Hematopoietic multipotent progenitor cell treated with erythropoietin and hydrocortisone succinate and interleukin-3 and kit ligand, for 6 days (in vitro differentiated cells): ENCODE measurements around the gene KRTAP12-1.

Experiments used
- DNase-seq: peaks from one replicate; pipeline ENCODE4 v3.0.0-alpha.2; 2015

Gene KRTAP12-1, protein sequence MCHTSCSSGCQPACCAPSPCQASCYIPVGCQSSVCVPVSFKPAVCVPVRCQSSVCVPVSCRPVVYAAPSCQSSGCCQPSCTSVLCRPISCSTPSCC

DNA sequence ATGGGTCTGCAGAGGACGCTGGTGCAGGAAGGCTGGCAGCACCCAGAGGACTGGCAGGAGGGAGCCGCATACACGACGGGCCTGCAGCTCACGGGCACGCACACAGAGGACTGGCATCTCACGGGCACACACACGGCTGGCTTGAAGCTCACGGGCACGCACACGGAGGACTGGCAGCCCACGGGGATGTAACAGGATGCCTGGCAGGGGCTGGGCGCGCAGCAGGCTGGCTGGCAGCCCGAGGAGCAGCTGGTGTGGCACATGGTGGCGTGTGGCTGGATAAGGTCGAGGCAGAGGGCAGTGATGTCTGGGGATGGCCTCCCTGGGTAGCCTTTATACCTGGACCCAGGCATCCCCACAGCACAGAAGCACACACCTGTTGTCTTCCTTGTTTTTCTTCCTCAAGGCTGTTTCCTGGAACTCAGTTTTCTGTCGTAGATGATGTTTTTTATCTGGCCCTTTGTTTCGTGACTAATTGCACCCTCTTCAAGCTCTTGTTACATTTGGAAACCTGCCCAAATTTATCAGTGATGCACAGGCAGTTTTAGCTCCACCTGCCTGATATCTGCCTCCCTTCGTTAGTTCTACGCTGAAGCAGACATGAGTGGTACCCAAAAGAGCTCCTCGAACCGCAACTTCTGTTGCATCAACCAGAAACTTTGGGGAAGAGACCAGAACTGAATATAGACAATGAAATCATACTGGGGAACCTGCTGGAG, at the start of gene KRTAP12-1:
KRTAP12-1 (minus strand) TSS at position 303 of the 719 bp plus-strand sequence; CDS start at position 263, 40 bp downstream.
- no peak for DNase-seq

DNA sequence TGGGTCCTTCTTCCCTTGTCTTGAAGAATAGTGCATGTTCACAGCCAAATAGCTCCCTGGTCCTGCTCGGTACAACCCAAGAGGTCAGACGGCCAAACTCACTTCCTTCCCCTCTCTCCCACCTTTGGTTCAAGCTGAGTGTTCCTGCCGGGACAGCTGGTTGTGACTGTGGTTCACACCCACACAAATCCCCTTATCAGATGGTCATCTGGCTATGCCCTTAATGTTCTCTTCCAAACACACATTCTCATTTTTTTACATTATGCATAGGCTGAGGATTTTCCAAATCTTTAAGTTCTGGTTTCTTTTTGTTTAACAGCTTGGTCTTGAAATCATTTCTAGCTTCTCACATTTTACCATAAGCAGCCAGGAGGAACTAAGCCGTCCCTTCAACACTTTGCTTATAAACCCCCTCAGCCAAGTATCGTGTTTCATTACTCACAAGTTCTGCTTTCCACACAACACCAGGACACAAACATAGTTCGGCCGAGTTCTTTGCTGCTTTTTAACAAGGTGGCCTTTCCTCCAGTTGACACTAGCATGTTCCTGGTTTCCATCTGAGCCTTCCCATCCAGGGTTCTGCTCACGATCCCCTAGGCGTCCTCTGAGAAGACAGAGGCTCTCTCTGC, 49.1 kb upstream of the KRTAP12-1 start:
- DNase-seq = no peak

DNA sequence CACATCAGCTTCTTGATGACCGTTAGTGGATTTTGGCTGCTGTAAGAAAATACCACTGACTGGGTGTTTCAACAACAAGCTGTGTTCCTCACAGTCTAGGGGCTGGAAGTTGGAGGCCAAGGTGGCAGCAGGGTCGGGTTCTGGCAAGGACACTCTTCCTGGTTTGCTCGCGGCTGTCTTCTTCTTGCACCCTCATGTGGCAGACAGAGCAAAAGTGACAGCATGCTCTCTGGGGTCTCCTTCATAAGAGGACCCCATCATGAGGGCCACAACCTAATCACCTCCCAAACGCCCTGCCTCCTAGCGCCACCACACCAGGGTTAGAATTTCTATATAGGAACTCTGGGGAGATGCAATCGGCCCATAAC, 48.0 kb upstream of the KRTAP12-1 start:
- no peak for DNase-seq

DNA sequence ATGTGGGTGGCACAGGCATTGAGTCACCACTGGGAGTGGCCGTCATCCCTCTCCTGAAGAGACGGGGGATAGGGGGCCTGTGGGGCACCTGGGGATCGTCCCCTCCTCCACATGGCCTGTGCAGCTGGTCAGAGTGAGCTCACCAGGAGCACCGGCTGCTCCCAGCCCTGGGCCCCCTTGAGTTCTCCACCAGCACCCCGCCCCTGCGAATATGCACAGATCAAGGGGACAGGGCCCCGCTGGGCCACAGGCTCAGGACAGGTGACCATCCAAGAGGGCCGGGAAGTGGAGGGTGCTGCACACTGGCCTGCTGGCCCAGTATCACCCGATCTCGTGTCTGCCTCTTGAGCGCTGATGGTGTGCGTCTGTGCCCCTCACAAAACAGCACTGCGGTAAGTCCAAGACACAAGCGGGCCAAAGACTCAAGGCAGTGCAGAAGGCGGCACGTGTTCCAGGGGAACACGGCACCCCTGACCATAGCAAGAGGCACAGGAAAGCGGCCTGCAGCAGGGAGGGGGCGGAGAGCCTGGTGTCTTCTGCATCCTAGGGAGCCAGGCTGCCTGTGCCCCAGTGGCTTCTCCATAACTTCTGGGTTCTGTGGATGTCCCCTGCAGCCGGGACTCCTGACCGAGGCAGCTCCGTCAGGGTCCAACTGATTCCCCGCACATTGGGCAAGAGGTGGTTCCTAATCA, 47.5 kb upstream of the KRTAP12-1 start:
- no peak for DNase-seq

DNA sequence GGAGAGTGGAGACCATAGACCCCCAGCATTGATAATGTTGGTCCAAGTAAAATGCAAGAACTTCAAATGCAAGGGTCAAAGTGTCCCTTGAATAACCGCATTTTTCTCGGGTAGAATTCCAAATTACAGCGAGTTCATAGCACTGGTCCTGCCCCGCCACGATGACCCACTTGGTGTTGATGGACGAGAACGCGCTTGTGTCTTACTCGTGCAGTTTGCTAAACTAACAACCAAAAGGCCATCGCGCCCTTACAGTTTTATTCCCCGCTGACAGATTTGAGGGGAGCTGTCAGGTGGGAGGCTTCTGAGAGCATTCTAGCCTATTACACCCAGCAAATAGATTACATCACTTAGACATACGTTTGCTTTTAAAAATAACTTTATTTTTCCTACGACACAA, 46.8 kb upstream of the KRTAP12-1 start:
- DNase-seq = no peak

DNA sequence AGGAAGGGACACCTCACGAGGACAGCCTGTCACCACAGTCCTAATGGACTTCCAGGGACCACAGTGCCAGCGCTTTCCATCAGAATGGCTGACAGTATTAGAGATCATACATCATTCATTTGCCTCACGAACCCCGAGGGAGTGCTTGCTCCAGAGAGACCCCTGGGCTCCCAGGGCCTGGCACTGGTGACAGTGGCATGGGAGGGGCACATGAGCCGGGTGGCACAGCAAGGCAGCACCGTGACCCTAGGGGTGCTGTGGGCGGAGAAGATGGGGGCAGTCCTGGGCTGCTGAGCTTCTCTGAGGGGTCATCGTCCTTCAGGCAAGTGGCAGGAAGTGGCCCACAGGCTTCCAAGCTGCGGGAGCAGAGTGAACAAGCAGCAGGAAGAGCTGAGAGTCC, 45.8 kb upstream of the KRTAP12-1 start:
- no peak for DNase-seq

DNA sequence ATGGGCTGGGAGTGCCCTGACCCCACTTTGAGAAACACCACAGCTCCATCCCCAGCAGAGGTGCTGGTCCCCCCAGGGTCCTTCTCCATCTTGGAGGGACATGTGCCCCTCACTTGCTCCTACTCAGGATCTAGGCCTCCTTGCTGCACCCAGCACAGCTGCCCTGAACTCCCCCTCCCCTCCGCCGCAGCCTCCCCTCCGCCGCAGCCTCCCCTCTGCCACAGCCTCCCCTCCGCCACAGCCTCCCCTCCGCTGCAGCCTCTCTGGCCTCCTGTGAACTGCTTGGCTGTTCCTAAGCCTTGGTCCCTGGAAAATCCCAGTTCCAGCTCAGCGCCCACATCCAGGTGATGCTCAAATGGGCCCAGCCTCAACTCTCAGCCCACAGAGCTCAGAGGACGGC, 45.4 kb upstream of the KRTAP12-1 start:
- no peak for DNase-seq

DNA sequence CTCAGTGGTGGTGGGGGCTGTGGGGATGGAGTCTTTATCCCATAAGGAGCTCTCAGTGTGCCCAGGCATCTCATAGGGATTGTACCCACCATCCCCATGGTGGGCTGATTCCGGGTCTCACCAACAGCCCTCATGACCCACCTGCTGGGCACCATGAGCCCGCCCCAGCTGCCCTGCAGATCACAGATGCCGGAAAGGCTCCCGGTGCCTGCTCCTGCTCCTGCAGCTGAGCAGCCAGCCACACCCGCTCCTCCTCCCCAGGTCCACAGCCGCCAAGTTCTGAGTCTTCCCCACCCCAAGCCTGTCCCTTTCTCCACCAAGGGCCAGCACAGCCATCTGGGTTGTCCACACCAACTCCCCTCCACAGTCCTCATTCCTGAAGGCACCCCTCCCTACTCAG, 44.9 kb upstream of the KRTAP12-1 start:
- no peak for DNase-seq

DNA sequence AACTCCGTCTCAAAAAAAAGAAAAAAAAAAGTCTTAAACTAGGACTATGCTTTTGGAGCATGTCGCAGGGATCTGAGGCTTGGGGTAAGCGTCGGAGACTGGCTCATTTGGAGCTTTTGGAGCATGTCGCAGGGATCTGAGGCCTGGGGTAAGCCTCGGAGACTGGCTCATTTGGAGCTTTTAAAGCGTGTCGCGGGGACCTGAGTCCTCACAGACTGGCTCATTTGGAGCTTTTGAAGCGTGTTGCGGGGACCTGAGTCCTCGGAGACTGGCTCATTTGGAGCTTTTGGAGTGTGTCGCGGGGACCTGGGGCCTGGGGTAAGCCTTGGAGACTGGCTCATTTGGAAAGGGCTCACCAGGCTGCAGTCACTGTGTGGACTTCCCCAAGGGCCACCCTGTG, 43.0 kb upstream of the KRTAP12-1 start:
- no peak for DNase-seq

DNA sequence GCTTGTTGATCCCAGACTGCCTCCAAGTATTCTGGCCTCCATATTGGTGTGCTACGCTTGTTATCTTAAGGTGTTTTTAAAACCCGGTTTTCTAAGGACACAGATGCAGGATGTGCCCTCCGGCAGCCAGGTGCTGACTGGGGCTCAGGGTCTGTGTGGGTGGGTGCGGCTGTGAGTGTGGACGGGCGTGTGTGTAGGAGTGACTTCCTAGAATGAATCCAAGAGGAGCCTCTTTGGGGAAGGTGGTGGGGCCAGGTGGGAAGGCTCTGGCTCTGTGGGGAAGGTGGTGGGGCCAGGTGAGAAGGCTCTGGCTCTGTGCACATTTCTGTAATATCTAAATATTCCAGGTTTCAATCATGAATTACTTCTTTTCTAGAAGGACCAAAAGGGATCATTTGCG, 42.2 kb upstream of the KRTAP12-1 start:
- DNase-seq = no peak

DNA sequence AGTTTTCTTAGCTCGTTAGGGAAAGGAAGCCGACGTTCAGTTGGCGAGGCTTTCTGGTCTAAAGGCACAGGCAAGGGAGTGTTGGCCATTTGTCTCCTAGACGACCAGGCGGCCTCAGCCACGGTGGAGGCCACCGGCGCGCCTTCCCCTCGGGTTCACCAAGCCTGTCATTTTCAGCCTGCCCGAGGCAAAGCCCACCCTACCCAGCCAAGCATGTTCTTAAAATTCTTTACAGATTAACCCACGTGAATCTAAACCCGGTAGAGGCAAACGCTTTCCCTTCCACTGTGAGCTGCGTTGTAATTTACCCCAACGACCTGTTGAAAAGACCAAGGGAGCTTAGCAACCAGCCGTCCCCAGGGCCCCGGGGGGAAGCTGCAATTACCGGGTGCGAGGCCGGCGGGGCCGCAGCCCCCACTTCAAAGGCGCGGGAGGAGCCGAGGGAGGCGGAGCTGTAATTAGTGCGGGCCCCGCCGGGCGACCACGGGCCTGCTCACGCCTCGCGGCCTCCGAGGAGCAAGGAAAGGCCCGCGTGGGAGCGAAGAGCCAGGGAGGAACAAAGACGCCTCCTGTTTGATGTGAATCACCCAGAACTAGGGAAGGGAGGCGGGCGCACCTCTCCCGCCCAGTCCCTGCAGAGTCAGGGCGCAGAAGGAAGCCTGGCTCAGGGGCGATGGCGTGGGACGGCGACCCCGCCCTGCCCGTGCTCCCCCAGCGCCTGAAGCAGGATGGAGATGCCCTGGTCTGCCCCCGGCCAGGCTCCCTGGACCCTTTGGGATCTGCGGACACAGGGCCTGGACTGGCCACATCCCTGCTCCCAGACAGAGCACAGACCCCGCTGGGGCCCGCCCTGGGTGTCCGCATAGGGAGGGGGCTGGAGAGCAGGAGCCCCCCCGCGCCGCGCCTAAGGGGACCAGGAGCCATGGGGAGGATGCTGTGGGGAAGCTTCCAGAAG, 41.5 kb upstream of the KRTAP12-1 start:
- DNase-seq = no peak

DNA sequence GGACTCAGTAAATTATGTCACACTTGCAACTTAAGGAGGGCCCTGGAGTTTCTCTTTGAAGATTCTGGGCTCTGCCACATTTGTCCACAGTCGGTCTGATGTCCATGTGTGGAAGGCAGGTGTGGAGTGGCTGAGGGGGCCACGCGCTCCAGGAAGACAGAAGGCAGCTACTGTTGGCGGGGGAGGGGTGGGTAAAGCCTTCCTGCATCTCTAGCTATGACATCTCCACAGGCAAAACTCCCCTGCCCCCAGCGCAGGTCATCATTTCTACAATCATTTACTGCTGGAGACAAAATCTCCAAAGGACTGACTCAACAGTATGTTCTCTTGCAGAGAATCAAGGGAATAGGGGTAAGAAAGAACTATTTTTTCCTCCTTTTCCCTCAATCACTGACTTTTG, 40.8 kb upstream of the KRTAP12-1 start:
- no peak for DNase-seq

DNA sequence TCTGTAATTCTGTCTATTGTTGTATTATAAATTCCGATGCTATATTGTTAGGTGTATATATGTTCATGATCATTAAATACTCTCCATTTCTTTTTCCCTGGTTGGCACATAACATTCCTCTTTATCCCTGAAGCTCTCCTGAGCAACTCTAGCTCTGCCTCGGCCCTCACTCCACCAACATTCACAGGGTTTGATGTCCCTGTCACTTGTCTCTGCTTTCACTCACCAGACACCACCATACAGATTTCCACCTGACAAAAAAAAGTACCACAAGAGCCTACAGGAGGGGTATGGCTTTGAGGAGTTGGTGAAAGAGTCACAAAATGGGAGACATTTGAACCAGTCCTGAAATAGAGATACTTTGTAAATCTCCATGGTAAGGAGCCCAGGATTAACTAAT, 38.2 kb upstream of the KRTAP12-1 start:
- DNase-seq = no peak

DNA sequence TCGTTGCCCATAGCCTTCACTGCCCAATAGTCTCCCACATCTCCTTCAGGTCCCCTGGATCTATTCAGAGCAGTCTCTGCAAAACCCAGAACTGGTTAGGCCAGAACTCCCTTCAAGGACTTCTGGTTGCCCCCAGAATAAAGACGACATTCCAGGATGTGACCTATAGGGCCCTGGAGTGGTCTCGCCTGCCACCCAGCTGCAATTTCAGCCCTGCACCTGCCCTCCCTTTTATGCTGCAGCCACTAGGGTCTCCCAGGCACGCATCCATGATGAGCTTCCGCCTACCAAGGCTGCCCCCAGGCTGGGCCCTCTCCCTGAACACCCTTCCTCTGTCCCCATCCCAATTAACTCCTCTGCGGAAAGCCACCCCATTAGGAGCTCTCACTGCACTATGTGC, 36.6 kb upstream of the KRTAP12-1 start:
- DNase-seq = no peak

DNA sequence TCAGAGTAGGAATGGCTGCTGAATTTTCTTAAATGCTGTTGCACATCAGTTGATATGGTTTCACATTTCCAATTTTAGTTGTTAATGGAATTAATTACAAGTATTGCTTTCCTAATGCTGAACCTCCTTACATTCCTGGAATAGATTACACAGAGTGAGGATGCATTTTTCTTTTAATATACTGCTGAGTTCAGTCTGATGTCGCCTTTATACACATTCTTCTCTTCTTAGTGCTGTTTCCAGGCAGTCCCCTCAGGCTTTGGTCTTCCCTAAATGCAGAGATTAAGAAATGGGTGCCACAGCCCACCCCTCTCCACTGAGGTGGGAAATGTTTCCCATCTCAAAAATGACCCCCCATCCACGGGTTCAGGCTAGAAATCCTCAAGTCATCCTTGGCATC, 36.1 kb upstream of the KRTAP12-1 start:
- no peak for DNase-seq

DNA sequence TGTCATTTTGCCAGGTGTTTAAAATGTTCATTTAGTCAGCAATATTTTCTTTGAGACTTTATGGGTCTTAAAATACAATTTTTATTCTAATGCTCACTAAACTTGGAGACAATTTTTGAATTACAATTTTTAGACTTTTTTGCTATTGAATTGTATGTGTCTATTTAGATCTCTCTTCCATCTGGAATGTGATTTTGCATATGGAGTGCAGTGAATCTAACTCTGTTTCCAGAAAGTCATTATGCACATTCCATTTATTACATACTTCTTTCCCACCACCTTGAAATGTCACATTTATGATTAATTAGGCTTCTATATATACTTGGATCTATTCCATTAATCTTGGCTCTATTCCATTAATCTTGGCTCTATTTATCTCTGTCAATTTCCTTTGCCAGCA, 35.0 kb upstream of the KRTAP12-1 start:
- DNase-seq = no peak

DNA sequence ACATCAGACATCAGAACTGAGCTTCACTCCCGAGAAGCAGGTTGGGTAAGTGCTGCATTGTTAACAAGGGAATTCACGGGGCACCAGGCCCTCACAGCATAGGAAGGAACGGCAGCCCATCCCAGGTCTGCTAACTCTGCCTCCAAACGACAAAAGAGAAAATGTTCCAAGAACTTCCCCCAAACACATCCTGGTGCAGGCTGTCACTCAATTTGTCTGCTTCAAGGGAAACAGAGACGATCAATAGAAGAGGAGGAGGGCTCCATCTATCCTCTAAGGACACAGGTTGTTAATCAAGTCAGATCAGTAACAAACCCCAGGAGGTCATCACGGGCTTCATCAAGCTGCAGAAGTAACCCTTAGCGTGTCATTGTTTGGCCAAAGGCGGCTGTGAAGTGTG, 32.9 kb upstream of the KRTAP12-1 start:
- DNase-seq = no peak

DNA sequence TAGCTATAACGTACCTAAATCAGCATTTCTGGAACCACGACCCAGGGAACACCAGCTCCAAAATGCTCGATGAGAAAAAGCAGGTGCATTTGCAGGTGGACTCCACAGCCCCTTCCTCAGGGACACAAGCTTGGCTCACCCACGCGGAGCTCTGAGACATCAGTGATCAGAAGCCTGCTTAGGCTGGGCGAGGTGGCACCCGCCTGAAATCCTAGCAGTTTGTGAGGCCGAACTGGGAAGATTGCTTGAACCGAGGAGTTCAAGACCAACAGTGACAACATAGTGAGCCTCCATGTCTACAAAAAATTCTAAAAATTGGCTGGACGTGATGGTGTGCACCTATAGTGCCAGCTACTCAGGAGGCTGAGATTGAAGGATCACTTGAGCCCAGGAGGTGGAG, 31.9 kb upstream of the KRTAP12-1 start:
- DNase-seq = no peak

DNA sequence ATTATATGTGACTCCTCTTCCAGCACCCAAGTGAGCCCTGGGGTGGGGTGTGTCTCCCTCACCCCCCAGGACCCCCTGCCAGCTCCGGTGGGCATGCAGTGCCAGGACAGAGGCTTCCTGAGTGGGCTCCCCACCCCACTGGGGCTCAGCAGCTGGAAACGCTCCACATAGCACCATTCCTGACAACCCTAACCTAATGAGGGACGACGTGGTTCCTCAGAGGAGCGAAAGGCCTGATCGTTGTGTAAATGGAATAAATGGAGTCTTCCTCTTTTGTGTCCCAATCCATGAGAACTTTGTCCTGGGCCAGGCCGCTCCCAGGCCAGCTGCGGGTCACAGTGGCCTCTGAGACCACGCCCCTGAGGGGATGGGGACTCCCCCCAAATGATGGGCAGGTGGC, 31.2 kb upstream of the KRTAP12-1 start:
- DNase-seq = no peak

DNA sequence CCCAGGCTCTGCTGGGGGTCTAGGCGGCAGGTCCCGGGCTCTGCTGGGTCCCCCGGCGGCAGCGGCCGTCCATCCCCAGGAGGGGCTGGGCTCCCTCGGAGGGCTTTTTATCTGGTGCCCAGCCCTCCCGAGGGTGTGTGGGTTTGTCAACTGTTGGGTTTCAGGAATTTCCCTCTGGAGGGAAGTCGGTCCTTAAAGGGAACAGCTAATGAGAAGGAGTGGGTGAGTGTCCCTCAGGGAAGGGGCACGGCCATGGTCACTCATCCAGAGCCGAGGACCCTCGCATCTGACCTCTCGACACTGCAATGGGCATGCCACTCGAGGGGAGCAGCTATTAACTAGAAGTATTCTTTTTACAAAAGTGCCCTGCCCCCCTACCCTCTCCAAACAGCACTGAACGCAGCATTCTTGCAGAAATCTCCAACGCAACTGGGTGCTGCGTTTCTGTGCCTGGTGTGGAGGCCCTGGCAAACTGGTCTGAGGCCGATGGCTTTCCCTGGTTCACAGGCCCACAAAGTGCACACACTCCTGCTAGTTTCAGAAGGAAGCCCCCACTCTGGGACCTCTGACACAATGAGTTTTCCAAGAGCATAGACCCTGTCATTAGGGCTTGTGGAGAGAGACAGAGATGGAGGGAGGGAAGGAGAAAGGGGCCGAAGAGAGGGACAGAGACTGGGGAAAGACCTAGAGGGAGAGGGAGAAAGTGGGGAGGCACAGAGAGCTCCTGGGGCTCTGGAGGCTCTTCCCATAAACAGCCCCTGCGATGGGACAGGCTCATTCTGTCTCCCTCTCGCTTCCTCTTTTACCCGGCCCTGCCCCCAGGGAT, 30.5 kb upstream of the KRTAP12-1 start:
- DNase-seq = no peak

DNA sequence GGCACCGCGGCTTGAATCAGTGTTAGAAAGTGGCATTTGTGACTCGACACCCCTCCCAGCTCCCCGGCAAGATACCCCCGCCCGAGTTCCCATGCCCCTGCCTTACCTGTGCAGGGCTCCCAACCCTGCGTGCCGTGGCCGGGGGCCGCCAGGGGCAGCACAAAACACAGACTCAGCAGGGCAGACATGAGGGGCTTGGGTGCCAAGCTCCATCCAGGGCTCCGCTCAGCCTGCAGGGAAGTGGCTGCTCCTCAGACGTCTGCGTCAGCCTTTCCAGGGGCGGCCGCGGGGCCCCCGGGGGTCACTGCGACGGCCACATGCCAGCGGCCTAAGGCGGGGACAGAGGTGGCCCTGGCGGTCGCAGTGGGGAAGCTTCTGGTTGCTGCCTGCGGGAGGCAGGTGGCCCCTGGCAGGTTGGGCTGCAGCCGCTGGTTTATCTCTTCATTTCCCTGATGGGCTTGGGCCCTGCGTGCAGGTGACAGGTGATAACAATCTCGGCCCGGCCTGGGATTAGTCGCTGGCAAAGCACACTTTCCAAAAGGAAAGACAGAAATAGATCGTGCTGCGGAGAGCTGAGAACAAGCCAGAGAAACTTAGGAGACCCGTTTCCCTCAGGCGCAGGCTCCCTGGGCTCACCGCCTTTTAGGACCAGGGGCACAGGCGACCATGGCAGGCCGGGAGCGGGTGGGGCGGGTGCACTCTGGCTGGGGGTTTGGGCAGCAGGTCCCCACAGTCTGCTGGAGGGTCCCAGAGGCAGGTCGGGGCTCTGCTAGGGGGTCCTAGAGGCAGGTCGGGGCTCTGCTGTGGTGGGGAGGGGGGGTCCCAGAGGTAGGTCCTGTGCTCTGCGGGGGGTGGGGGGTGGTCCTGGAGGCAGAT, 29.6 kb upstream of the KRTAP12-1 start, which contains the start of gene TSPEAR:
TSPEAR (minus strand) TSS at position 246 of the 876 bp plus-strand sequence; CDS start at position 188, 58 bp downstream.
- no peak for DNase-seq
